PC-3 (cell line): Measurements from ENCODE around the gene FAM89B. TPM values are rescaled to one million over a fixed set of nuclear protein-coding genes. Genes with fewer than 3 reads are reported as not detected.

Experiments used
- ATAC-seq: fragments of 200-7000 bp; cut with Tn5 transposase; 2 replicates; pipeline ENCODE4 v1.9.1; 2020; ENCODE audit warnings: mild to moderate bottlenecking, moderate library complexity
- BruUV-seq: library from RNA; stranded (reverse); fragments of 400-500 nt; replicated peaks from 2 replicates; lab custom pipeline; 2021; lab: Mats Ljungman, UMichigan
- CTCF ChIA-PET: fragments of 300-600 bp; sonication (Branson Sonifier 250); formaldehyde crosslinking; loops from one replicate; lab custom pipeline; 2022; ENCODE audit warnings: antibody characterized with exemption; lab: Charles Lee
- POLR2A ChIA-PET: fragments of 300-600 bp; sonication (Branson Sonifier 250); formaldehyde crosslinking; loops from one replicate; lab custom pipeline; 2022; ENCODE audit warnings: antibody characterized with exemption; ENCODE audit not compliant: unreplicated experiment; lab: Charles Lee
- DNase-seq: peaks from one replicate; pipeline ENCODE4 v3.0.0-alpha.2; 2015
- H2AFZ ChIP-seq: fragments of 300-600 bp; sonication (generic); 2 replicates; pipeline ENCODE4 v1.6.0; 2016; ENCODE audit warnings: antibody characterized with exemption, low read length
- H3F3A ChIP-seq: fragments of 300-600 bp; sonication (generic); one replicate; pipeline ENCODE4 v1.6.0; 2017; ENCODE audit warnings: antibody characterized with exemption, low read length, control low read depth, mild to moderate bottlenecking; ENCODE audit not compliant: unreplicated experiment
- H3K27ac ChIP-seq: fragments of 300-600 bp; sonication (generic); 2 replicates; pipeline ENCODE4 v1.5.1; 2016; ENCODE audit warnings: mild to moderate bottlenecking, low read length
- H3K27me3 ChIP-seq: fragments of 300-600 bp; sonication (generic); 2 replicates; pipeline ENCODE4 v1.6.1; 2016; ENCODE audit warnings: low read length, mixed read lengths
- H3K36me3 ChIP-seq: fragments of 300-600 bp; sonication (generic); 2 replicates; pipeline ENCODE4 v1.6.1; 2016; ENCODE audit warnings: low read depth, mixed run types, low read length, mixed read lengths
- H3K4me1 ChIP-seq: fragments of 300-600 bp; sonication (generic); 2 replicates; pipeline ENCODE4 v1.5.1; 2016; ENCODE audit warnings: low read length; ENCODE audit not compliant: insufficient read depth
- H3K4me2 ChIP-seq: fragments of 300-600 bp; sonication (generic); 2 replicates; pipeline ENCODE4 v1.6.0; 2016; ENCODE audit warnings: low read length
- H3K4me3 ChIP-seq: fragments of 300-600 bp; sonication (generic); 2 replicates; pipeline ENCODE4 v1.5.1; 2016; ENCODE audit warnings: mild to moderate bottlenecking, low read length, mixed read lengths
- H3K79me2 ChIP-seq: fragments of 300-600 bp; sonication (generic); 2 replicates; pipeline ENCODE4 v1.6.1; 2017; ENCODE audit warnings: low read length, mixed read lengths
- H3K9ac ChIP-seq: fragments of 300-600 bp; sonication (generic); 2 replicates; pipeline ENCODE4 v1.6.0; 2016; ENCODE audit warnings: mild to moderate bottlenecking, low read length
- H3K9me2 ChIP-seq: fragments of 300-600 bp; sonication (generic); replicated peaks from 2 replicates; pipeline ENCODE4 v1.6.1; 2016; ENCODE audit warnings: mixed run types, low read length, mixed read lengths
- H3K9me3 ChIP-seq: fragments of 300-600 bp; sonication (generic); 2 replicates; pipeline ENCODE4 v1.6.1; 2016; ENCODE audit warnings: low read length, mixed read lengths
- H4K20me1 ChIP-seq: fragments of 300-600 bp; sonication (generic); 2 replicates; pipeline ENCODE4 v1.6.1; 2016; ENCODE audit warnings: low read length, mixed read lengths
- CTCF ChIP-seq: fragments of 300-600 bp; sonication (generic); conservative IDR thresholded peaks from 2 replicates; pipeline ENCODE4 v1.5.1; 2017; ENCODE audit warnings: antibody characterized with exemption, low read depth, mild to moderate bottlenecking, low read length
- EZH2 ChIP-seq: fragments of 300-600 bp; sonication (generic); IDR thresholded peaks from one replicate; pipeline ENCODE4 v1.6.1; 2017; ENCODE audit warnings: antibody characterized with exemption, mild to moderate bottlenecking, low read length; ENCODE audit not compliant: unreplicated experiment
- EZH2phosphoT487 ChIP-seq: fragments of 300-600 bp; sonication (generic); IDR thresholded peaks from 2 replicates; pipeline ENCODE4 v1.6.1; 2018; ENCODE audit warnings: mild to moderate bottlenecking, antibody characterized with exemption, low read length, borderline replicate concordance
- intact Hi-C: fragments of 100-400 bp; cut with micrococcal nuclease; formaldehyde crosslinking; loops from 2 replicates; pipeline ENCODE4 v1.9.0; 2023
- total RNA-seq: library from RNA; depleted of rRNA; stranded (reverse); fragments of >200 nt; gene quantifications from 2 replicates; pipeline ENCODE4 v1.2.3, GENCODE V29; 2014

The FAM89B gene
- total RNA-seq, 1 experiment from 2014 or later, result 76.3 TPM

GRCh38 chr11:65580031-65580692 is 7.8 kb downstream of the FAM89B start:
- H4K20me1 ChIP-seq, result peaks cover 5% of the 10 kb centered on the region
- peaks cover 3% of the 10 kb centered on the region; the same call in 1 of the 2 replicates for H3K36me3 ChIP-seq
- no peak overlapping the region for H3K9ac ChIP-seq
- H3K9me2 ChIP-seq, result no peaks in the 10 kb centered on the region
- no peak overlapping the region for H3K4me3 ChIP-seq
- intact Hi-C loops, result no loop called here
- ChIA-PET POLR2A (no interaction called here), CTCF (no interaction called here)
- H3K27ac ChIP-seq, result no peak overlapping the region
- no peaks in the 10 kb centered on the region for H3K9me3 ChIP-seq
- DNase-seq (no peak), ATAC-seq (no peak)
- TF ChIP-seq CTCF (no peak), EZH2 (no peak), EZH2phosphoT487 (no peak)
- no peak overlapping the region for H3K4me2 ChIP-seq
- peaks cover 18% of the 10 kb centered on the region for H3K79me2 ChIP-seq
- no peaks in the 10 kb centered on the region for H3K27me3 ChIP-seq
- no peaks in the 10 kb centered on the region for H3F3A ChIP-seq
- H3K4me1 ChIP-seq, result peaks cover 25% of the 10 kb centered on the region
- no peak overlapping the region for H2AFZ ChIP-seq
- BruUV-seq, result no TSS peak

- Histone ChIP-seq H3K79me2 (peaks cover 18% of the 10 kb centered on the region), H2AFZ (no peak overlapping the region), H3K9ac (no peak overlapping the region), H3K27ac (no peak overlapping the region), H3K4me2 (no peak overlapping the region), H3K4me1 (peaks cover 21% of the 10 kb centered on the region), H3K9me3 (no peaks in the 10 kb centered on the region), H3K9me2 (no peaks in the 10 kb centered on the region), H3F3A (no peaks in the 10 kb centered on the region), H3K36me3 (peaks cover 3% of the 10 kb centered on the region; the same call in 1 of the 2 replicates), H4K20me1 (peaks cover 5% of the 10 kb centered on the region), H3K4me3 (no peak overlapping the region), H3K27me3 (no peaks in the 10 kb centered on the region)
- BruUV-seq, result no TSS peak
- DNase-seq (no peak), ATAC-seq (no peak)
- intact Hi-C loops, result no loop called here
- TF ChIP-seq EZH2phosphoT487 (no peak), CTCF (no peak), EZH2 (no peak)
- CTCF ChIA-PET, result no interaction called here
- POLR2A ChIA-PET, result no interaction called here
Measured at GRCh38 chr11:65580756-65581155, 8.4 kb downstream of the FAM89B start.

GRCh38 chr11:65581928-65582327 is 9.6 kb downstream of the FAM89B start:
- POLR2A ChIA-PET, result no interaction called here
- Histone ChIP-seq H3K9ac (no peak overlapping the region), H2AFZ (no peak overlapping the region), H3K9me3 (no peaks in the 10 kb centered on the region), H3K27ac (no peak overlapping the region), H3K9me2 (no peaks in the 10 kb centered on the region), H3K4me2 (no peak overlapping the region), H3K36me3 (peaks cover 8% of the 10 kb centered on the region), H3F3A (no peaks in the 10 kb centered on the region), H3K4me1 (peaks cover 13% of the 10 kb centered on the region), H3K4me3 (no peak overlapping the region), H3K27me3 (no peaks in the 10 kb centered on the region), H3K79me2 (peaks cover 13% of the 10 kb centered on the region), H4K20me1 (peaks cover 5% of the 10 kb centered on the region)
- no peak for DNase-seq
- intact Hi-C loops, result no loop called here
- no peak for ATAC-seq
- no peak for TF ChIP-seq CTCF
- no peak for TF ChIP-seq EZH2
- TF ChIP-seq EZH2phosphoT487, result no peak
- no TSS peak for BruUV-seq
- CTCF ChIA-PET, result no interaction called here
